ENCODE results near the gene PLEK2. TPM values are rescaled to one million over a fixed set of nuclear protein-coding genes. Genes with fewer than 3 reads are reported as not detected.

PLEK2 gene
- total RNA-seq, 1 experiment from 2014 or later, result 1.3 TPM

- Mint-ChIP-seq H3K36me3 (no peaks in the 10 kb centered on the region), H3K27ac (no peak overlapping the region), H3K9me3 (no peaks in the 10 kb centered on the region), H3K4me1 (no peaks in the 10 kb centered on the region; the same call in 1 of the 2 replicates), H3K4me3 (no peak overlapping the region), H3K27me3 (ENCODE audit: low read depth) (no peaks in the 10 kb centered on the region)
- DNase-seq (ENCODE audit: low spot score) (no peak), ATAC-seq (no peak)
- TF ChIP-seq ERG (CRISPR knock-in tag; IDR thresholded peaks at IDR 0.05) (no peak), HMGA2 (CRISPR knock-in tag; IDR thresholded peaks at IDR 0.05) (no peak), ZNF219 (CRISPR knock-in tag; IDR thresholded peaks at IDR 0.05; ENCODE audit: borderline replicate concordance) (no peak), GABPB1 (CRISPR knock-in tag; IDR thresholded peaks at IDR 0.05) (no peak), GRHL2 (CRISPR knock-in tag; IDR thresholded peaks at IDR 0.05; ENCODE audit: insufficient replicate concordance, severe bottlenecking) (no peak), ELF4 (CRISPR knock-in tag; IDR thresholded peaks at IDR 0.05; ENCODE audit: low read depth) (no peak), MXD4 (CRISPR knock-in tag; IDR thresholded peaks at IDR 0.05; ENCODE audit: borderline replicate concordance) (no peak)
- TF ChIP-seq, protein P1, sequence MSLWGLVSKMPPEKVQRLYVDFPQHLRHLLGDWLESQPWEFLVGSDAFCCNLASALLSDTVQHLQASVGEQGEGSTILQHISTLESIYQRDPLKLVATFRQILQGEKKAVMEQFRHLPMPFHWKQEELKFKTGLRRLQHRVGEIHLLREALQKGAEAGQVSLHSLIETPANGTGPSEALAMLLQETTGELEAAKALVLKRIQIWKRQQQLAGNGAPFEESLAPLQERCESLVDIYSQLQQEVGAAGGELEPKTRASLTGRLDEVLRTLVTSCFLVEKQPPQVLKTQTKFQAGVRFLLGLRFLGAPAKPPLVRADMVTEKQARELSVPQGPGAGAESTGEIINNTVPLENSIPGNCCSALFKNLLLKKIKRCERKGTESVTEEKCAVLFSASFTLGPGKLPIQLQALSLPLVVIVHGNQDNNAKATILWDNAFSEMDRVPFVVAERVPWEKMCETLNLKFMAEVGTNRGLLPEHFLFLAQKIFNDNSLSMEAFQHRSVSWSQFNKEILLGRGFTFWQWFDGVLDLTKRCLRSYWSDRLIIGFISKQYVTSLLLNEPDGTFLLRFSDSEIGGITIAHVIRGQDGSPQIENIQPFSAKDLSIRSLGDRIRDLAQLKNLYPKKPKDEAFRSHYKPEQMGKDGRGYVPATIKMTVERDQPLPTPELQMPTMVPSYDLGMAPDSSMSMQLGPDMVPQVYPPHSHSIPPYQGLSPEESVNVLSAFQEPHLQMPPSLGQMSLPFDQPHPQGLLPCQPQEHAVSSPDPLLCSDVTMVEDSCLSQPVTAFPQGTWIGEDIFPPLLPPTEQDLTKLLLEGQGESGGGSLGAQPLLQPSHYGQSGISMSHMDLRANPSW (CRISPR knock-in tag; conservative IDR thresholded peaks at IDR 0.05; ENCODE audit: low read depth), result no peak
- TF ChIP-seq, protein P2, sequence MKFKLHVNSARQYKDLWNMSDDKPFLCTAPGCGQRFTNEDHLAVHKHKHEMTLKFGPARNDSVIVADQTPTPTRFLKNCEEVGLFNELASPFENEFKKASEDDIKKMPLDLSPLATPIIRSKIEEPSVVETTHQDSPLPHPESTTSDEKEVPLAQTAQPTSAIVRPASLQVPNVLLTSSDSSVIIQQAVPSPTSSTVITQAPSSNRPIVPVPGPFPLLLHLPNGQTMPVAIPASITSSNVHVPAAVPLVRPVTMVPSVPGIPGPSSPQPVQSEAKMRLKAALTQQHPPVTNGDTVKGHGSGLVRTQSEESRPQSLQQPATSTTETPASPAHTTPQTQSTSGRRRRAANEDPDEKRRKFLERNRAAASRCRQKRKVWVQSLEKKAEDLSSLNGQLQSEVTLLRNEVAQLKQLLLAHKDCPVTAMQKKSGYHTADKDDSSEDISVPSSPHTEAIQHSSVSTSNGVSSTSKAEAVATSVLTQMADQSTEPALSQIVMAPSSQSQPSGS (CRISPR knock-in tag; IDR thresholded peaks at IDR 0.05; ENCODE audit: borderline replicate concordance, low read depth), result no peak
- POLR2A ChIA-PET, result no interaction called here
- CTCF ChIA-PET, result interaction anchor here (2.4 to 2.6 kb wide), 2 partner anchors 36 to 313 kb away, joined by 8 to 9 read pairs; no protein-coding TSS in a partner anchor
These were observed 20.7 kb downstream of the PLEK2 start for GRCh38 chr14:67391268-67391667.

- Mint-ChIP-seq H3K27ac (no peak overlapping the region), H3K4me3 (no peak overlapping the region), H3K9me3 (no peaks in the 10 kb centered on the region), H3K36me3 (peaks cover 3% of the 10 kb centered on the region), H3K4me1 (no peaks in the 10 kb centered on the region), H3K27me3 (ENCODE audit: low read depth) (no peaks in the 10 kb centered on the region)
- POLR2A ChIA-PET, result no interaction called here
- CTCF ChIA-PET, result interaction anchor here (0.7 to 2.6 kb wide), 6 partner anchors 30 to 314 kb away, joined by 3 to 10 read pairs (median 7); partner anchors contain the start of gene ATP6V1D
- TF ChIP-seq EMX1 (CRISPR knock-in tag; IDR thresholded peaks at IDR 0.05) (no peak), FOXK1 (CRISPR knock-in tag; IDR thresholded peaks at IDR 0.05) (no peak), ATF1 (CRISPR knock-in tag; IDR thresholded peaks at IDR 0.05) (no peak), ZNF281 (CRISPR knock-in tag; IDR thresholded peaks at IDR 0.05) (no peak)
- TF ChIP-seq, protein P3, sequence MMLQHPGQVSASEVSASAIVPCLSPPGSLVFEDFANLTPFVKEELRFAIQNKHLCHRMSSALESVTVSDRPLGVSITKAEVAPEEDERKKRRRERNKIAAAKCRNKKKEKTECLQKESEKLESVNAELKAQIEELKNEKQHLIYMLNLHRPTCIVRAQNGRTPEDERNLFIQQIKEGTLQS (CRISPR knock-in tag; conservative IDR thresholded peaks at IDR 0.05), result no peak
- TF ChIP-seq, protein P4, sequence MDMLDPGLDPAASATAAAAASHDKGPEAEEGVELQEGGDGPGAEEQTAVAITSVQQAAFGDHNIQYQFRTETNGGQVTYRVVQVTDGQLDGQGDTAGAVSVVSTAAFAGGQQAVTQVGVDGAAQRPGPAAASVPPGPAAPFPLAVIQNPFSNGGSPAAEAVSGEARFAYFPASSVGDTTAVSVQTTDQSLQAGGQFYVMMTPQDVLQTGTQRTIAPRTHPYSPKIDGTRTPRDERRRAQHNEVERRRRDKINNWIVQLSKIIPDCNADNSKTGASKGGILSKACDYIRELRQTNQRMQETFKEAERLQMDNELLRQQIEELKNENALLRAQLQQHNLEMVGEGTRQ (CRISPR knock-in tag; IDR thresholded peaks at IDR 0.05), result no peak
- TF ChIP-seq, protein P5, sequence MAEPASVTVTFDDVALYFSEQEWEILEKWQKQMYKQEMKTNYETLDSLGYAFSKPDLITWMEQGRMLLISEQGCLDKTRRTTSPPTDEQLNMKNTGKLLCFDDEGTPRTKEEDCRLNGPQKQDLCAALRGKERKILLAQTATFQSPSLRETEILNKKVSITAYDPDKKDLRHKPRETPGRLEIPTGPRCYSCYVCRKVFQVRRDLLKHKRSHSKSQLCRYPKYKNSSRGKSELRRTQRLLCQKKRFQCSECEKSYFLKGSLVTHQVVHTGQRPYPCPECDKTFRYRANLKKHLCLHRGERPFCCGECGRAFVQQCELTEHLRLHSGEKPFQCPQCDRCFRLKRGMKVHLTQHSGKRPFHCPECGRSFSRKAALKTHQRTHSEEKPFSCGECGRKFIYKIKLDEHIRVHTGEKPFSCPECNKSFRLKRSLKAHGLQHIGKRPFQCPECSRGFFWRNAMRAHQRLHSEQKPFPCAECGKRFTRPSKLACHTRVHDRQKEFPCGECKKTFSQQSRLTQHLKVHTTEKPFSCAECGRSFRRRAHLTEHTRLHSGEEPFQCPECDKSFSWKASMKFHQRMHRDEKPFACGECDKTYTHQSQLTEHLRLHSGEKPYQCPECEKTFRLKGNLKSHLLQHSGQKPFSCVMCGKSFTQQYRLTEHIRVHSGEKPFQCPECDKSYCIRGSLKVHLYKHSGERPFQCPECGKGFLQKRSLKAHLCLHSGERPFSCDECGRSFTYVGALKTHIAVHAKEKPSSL (CRISPR knock-in tag; conservative IDR thresholded peaks at IDR 0.05), result no peak
- ATAC-seq, result 0 out of 2 replicates have a peak, but pooled peaks have one; percentile 20
- DNase-seq (ENCODE audit: low spot score), result no peak
These were observed 22.0 kb downstream of the PLEK2 start for GRCh38 chr14:67389811-67390534.
